Osteoblast (primary cell): ENCODE data around the gene ANTXR2. TPM values are rescaled to one million over a fixed set of nuclear protein-coding genes. Genes with fewer than 3 reads are reported as not detected.

ENCODE experiments used
- DNase-seq: peaks from one replicate; pipeline ENCODE4 v3.0.0; 2011; ENCODE audit warnings: low spot score, mixed read lengths; ENCODE audit not compliant: insufficient read length; ENCODE audit errors: missing footprints
- H2AFZ ChIP-seq: 2 replicates; pipeline ENCODE4 v1.6.0; 2011; ENCODE audit warnings: mild to moderate bottlenecking, low read length
- H3K27ac ChIP-seq: 2 replicates; pipeline ENCODE4 v1.5.1; 2011; ENCODE audit warnings: mild to moderate bottlenecking, low read depth, low read length, moderate library complexity
- H3K27me3 ChIP-seq: 2 replicates; pipeline ENCODE4 v1.6.0; 2012; ENCODE audit warnings: mild to moderate bottlenecking, control low read depth, inconsistent platforms, low read length, moderate library complexity; ENCODE audit not compliant: insufficient read depth
- H3K36me3 ChIP-seq: 2 replicates; pipeline ENCODE4 v1.5.1; 2011; ENCODE audit warnings: mild to moderate bottlenecking, low read length, control low read depth, moderate library complexity; ENCODE audit not compliant: insufficient read depth
- H3K4me1 ChIP-seq: 2 replicates; pipeline ENCODE4 v1.5.1; 2011; ENCODE audit warnings: mild to moderate bottlenecking, low read length, control low read depth, moderate library complexity; ENCODE audit not compliant: insufficient read depth
- H3K4me2 ChIP-seq: 2 replicates; pipeline ENCODE4 v1.6.0; 2011; ENCODE audit warnings: mild to moderate bottlenecking, low read length; ENCODE audit not compliant: insufficient read depth
- H3K4me3 ChIP-seq: fragments of 200-600 bp; sonication (generic); 3 replicates; pipeline ENCODE4 v1.5.1; 2012; ENCODE audit warnings: mild to moderate bottlenecking, low read length, inconsistent platforms; ENCODE audit not compliant: insufficient read depth
- H3K79me2 ChIP-seq: 2 replicates; pipeline ENCODE4 v1.6.0; 2012; ENCODE audit warnings: mild to moderate bottlenecking, low read length, control low read depth, inconsistent platforms; ENCODE audit not compliant: insufficient read depth
- H3K9me3 ChIP-seq: 2 replicates; pipeline ENCODE4 v1.5.1; 2011; ENCODE audit warnings: low read depth, low read length, control low read depth
- H4K20me1 ChIP-seq: 2 replicates; pipeline ENCODE4 v1.6.0; 2012; ENCODE audit warnings: mild to moderate bottlenecking, low read length, control low read depth; ENCODE audit not compliant: insufficient read depth
- CTCF ChIP-seq: IDR thresholded peaks from 2 replicates; pipeline ENCODE4 v1.5.1; 2011; ENCODE audit warnings: mild to moderate bottlenecking, low read depth, low read length, moderate library complexity; ENCODE audit errors: extremely low read depth
- total RNA-seq: library from RNA; depleted of rRNA; stranded (reverse); fragments of >200 nt; gene quantifications from 2 replicates; pipeline ENCODE4 v1.2.3, GENCODE V29; 2012

Gene ANTXR2
- total RNA-seq, 1 donor, result 97.4 TPM

DNA sequence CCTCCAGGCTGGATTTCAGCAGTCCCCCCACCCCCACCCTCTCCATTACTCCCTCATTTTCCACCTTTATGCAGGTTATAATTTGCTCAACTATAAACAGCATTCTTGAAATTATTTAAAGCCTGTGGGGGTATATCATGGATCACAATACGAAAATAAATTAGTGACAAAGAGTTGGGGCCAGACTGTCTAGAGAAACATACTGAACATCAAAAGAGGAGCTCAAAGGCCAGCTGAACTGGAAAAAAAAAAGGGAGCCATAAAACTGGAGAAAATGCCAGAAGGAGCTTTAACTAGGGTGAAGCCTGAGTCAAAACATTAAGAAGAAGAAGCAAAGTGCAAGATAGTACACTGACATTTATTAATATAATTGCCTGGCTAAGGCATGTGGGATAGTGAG lies 137.8 kb downstream of the ANTXR2 start:
- peak; percentile 15 for DNase-seq
- Histone ChIP-seq H3K27ac (no peak overlapping the region), H3K36me3 (no peaks in the 10 kb centered on the region)

DNA sequence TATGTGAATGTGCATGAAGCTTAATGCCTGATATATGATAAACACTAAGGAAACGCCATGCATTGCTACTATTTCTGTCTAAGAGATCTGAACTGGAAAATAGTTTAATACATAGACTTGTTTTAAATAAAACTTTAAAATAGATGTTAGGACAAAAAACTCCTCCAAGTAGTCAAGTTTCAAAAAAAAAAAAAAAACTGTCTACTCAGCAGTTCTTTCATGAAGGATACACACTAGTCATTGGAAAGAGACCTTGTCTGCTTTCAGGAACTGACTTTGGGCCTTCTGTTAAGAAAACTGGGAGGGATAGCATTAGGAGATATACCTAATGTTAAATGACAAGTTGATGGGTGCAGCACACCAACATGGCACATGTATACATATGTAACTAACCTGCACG lies 138.4 kb downstream of the ANTXR2 start:
- Histone ChIP-seq H3K36me3 (no peaks in the 10 kb centered on the region), H3K4me2 (no peak overlapping the region), H2AFZ (no peak overlapping the region), H3K79me2 (no peaks in the 10 kb centered on the region), H4K20me1 (no peaks in the 10 kb centered on the region), H3K9me3 (no peaks in the 10 kb centered on the region), H3K4me1 (no peaks in the 10 kb centered on the region), H3K4me3 (no peak overlapping the region), H3K27ac (no peak overlapping the region), H3K27me3 (no peaks in the 10 kb centered on the region)
- TF ChIP-seq CTCF, result no peak
- no peak for DNase-seq

More for the DNA sequence above, 137.8 kb downstream of the ANTXR2 start:
- TF ChIP-seq CTCF, result no peak
- Histone ChIP-seq H3K9me3 (no peaks in the 10 kb centered on the region), H3K4me2 (no peak overlapping the region), H3K4me3 (no peak overlapping the region), H3K27me3 (no peaks in the 10 kb centered on the region), H3K4me1 (no peaks in the 10 kb centered on the region), H4K20me1 (no peaks in the 10 kb centered on the region), H2AFZ (no peak overlapping the region), H3K79me2 (no peaks in the 10 kb centered on the region)

- Histone ChIP-seq H3K4me2 (no peak overlapping the region), H3K4me3 (no peak overlapping the region)
These were observed 145.1 kb downstream of the ANTXR2 start for GRCh38 chr4:79927931-79928330.

GRCh38 chr4:79923281-79923680 lies 149.7 kb downstream of the ANTXR2 start:
- Histone ChIP-seq H4K20me1 (no peaks in the 10 kb centered on the region), H3K4me2 (no peak overlapping the region), H3K9me3 (no peaks in the 10 kb centered on the region), H3K4me3 (no peak overlapping the region), H3K27me3 (no peaks in the 10 kb centered on the region), H3K79me2 (no peaks in the 10 kb centered on the region), H3K27ac (no peak overlapping the region), H2AFZ (no peak overlapping the region), H3K4me1 (no peaks in the 10 kb centered on the region), H3K36me3 (no peaks in the 10 kb centered on the region)
- TF ChIP-seq CTCF, result no peak
- no peak for DNase-seq

More at GRCh38 chr4:79927931-79928330, 145.1 kb downstream of the ANTXR2 start:
- no peaks in the 10 kb centered on the region for H3K36me3 ChIP-seq
- H3K9me3 ChIP-seq, result no peaks in the 10 kb centered on the region
- no peak overlapping the region for H2AFZ ChIP-seq
- H3K27me3 ChIP-seq, result no peaks in the 10 kb centered on the region
- no peak overlapping the region for H3K27ac ChIP-seq
- no peaks in the 10 kb centered on the region for H3K79me2 ChIP-seq
- no peak for DNase-seq
- H4K20me1 ChIP-seq, result no peaks in the 10 kb centered on the region
- no peak for TF ChIP-seq CTCF
- H3K4me1 ChIP-seq, result no peaks in the 10 kb centered on the region
